ENCODE data around the gene TMEM170A.

DNA sequence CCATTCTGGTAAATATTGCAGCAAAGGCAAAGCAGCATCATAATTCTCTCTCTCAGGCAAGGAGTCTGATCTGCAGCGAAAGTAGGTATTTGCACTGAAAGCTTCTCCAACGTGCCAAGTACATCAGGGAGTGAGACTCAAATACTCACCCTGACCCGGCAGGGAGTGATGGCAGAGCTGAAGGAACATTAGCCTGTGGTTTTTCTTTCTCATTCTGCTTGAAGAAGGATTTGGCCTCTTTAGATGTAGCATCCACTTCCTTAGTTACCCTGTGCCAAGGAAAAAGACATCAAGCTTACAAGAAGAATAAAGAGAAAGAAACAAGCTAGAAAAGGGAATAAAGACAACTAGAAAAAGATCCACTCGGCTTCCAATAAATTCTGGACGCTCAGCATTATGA, 69.5 kb downstream of the TMEM170A start:
- TF ChIP-seq GATA2 (IDR thresholded peaks at IDR 0.05; ENCODE audit: low read depth, low read length) (no peak), GATA3 (IDR thresholded peaks at IDR 0.05; ENCODE audit: low read depth, low read length) (no peak)
